Thyroid gland (tissue), 4 donors: ENCODE measurements around the gene DCAF16.

Experiments used
- CTCF ChIP-seq, 6 experiments: fragments of 200-600 bp in 3 of 6; fragments of 450-650 bp in 3 of 6; sonication (generic) in 3 of 6; IDR thresholded peaks; one replicate each; pipeline ENCODE4 v1.5.1; 2016 to 2019; ENCODE audit warnings: antibody characterized with exemption in 6 of 6, mild to moderate bottlenecking in 2 of 6, inconsistent platforms in 1 of 6, moderate library complexity in 1 of 6
- POLR2A ChIP-seq, 2 donors: fragments of 450-650 bp; IDR thresholded peaks; one replicate each; pipeline ENCODE4 v1.6.1; 2017; ENCODE audit warnings: antibody characterized with exemption in 2 of 2, mild to moderate bottlenecking in 2 of 2, moderate library complexity in 1 of 2

- TF ChIP-seq CTCF (IDR thresholded peaks at IDR 0.05) (no peak), POLR2A (IDR thresholded peaks at IDR 0.05) (no peak)
Measured at GRCh38 chr4:17753646-17754045, 56.9 kb downstream of the DCAF16 start.
